Measurements from ENCODE around the gene PPP1R17. TPM values are rescaled to one million over a fixed set of nuclear protein-coding genes. Genes with fewer than 3 reads are reported as not detected.

Gene PPP1R17
- total and polyA plus RNA-seq, 2 donors (not counting 3 experiments of a cell fraction or from before 2014, with no cell fraction given) = not detected

- H2AFZ ChIP-seq (ENCODE audit: low read depth, low read length) = no peak overlapping the region
- H3K4me1 ChIP-seq (ENCODE audit: control insufficient read depth, extremely low read depth, insufficient read depth, low read length) = no peaks in the 10 kb centered on the region
- FAIRE-seq (no peak), DNase-seq (ENCODE audit: low read depth, low spot score) (no peak)
- H3K4me3 ChIP-seq (replicated peaks in 1 of 3; ENCODE audit: insufficient read depth in 1 of 3, low read depth in 1 of 3, low read length in 3 of 3) = no peak overlapping the region
- H3K27me3 ChIP-seq (ENCODE audit: control insufficient read depth in 2 of 2, insufficient read depth in 2 of 2, low read length in 2 of 2) = peaks cover 0 to 9% of the 10 kb centered on the region in 2 experiments
- TF ChIP-seq, protein P1, sequence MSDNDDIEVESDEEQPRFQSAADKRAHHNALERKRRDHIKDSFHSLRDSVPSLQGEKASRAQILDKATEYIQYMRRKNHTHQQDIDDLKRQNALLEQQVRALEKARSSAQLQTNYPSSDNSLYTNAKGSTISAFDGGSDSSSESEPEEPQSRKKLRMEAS (IDR thresholded peaks at IDR 0.05; ENCODE audit: insufficient read depth, insufficient read length) = no peak
- TF ChIP-seq EZH2 (IDR thresholded peaks at IDR 0.05; ENCODE audit: borderline replicate concordance, low read depth, low read length, severe bottlenecking) = no peak
- TF ChIP-seq GATA2 (IDR thresholded peaks at IDR 0.05; ENCODE audit: insufficient read depth, insufficient read length, low read depth, low read length) = no peak
- no peak for TF ChIP-seq POLR2A (IDR thresholded peaks at IDR 0.05; ENCODE audit: low read depth, low read length)
- TF ChIP-seq FOS (IDR thresholded peaks at IDR 0.05; ENCODE audit: borderline replicate concordance, insufficient read depth, low read length) = no peak
- no peak for TF ChIP-seq POLR2AphosphoS5 (IDR thresholded peaks at IDR 0.05; ENCODE audit: insufficient read depth, low read depth, low read length)
- TF ChIP-seq JUN (IDR thresholded peaks at IDR 0.05; ENCODE audit: borderline replicate concordance, insufficient read depth, insufficient read length, low read depth) = no peak
- TF ChIP-seq, protein P2, sequence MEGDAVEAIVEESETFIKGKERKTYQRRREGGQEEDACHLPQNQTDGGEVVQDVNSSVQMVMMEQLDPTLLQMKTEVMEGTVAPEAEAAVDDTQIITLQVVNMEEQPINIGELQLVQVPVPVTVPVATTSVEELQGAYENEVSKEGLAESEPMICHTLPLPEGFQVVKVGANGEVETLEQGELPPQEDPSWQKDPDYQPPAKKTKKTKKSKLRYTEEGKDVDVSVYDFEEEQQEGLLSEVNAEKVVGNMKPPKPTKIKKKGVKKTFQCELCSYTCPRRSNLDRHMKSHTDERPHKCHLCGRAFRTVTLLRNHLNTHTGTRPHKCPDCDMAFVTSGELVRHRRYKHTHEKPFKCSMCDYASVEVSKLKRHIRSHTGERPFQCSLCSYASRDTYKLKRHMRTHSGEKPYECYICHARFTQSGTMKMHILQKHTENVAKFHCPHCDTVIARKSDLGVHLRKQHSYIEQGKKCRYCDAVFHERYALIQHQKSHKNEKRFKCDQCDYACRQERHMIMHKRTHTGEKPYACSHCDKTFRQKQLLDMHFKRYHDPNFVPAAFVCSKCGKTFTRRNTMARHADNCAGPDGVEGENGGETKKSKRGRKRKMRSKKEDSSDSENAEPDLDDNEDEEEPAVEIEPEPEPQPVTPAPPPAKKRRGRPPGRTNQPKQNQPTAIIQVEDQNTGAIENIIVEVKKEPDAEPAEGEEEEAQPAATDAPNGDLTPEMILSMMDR (IDR thresholded peaks at IDR 0.05; ENCODE audit: extremely low read depth in 1 of 2, insufficient read depth in 1 of 2, low read depth in 1 of 2, low read length in 2 of 2) = no peak
- no peak for TF ChIP-seq MYC (IDR thresholded peaks at IDR 0.05; ENCODE audit: low read depth, low read length)
- H3K79me2 ChIP-seq (ENCODE audit: control insufficient read depth, insufficient read depth, low read length) = no peaks in the 10 kb centered on the region
- BruUV-seq (replicated peaks) = no TSS peak
- H3K36me3 ChIP-seq (ENCODE audit: control insufficient read depth in 2 of 2, extremely low read depth in 1 of 2, insufficient read depth in 2 of 2, low read length in 2 of 2) = no peaks in the 10 kb centered on the region
- dilution Hi-C loops (cut with MboI; ENCODE audit: extremely low pct_ligation_motif_present, low sequenced_read_pairs) = no loop called here
- no peaks in the 10 kb centered on the region for H4K20me1 ChIP-seq (replicated peaks; ENCODE audit: control insufficient read depth, extremely low read depth, insufficient read depth, low read length)
- intact Hi-C loops (cut with micrococcal nuclease) = no loop called here
- CTCF ChIA-PET = no interaction called here
- no peak overlapping the region for H3K27ac ChIP-seq (ENCODE audit: insufficient read depth, low read depth, low read length)
- POLR2A ChIA-PET = no interaction called here
- H3K9me1 ChIP-seq (replicated peaks; ENCODE audit: control insufficient read depth, extremely low read depth, insufficient read depth, low read length) = no peaks in the 10 kb centered on the region
- H3K4me2 ChIP-seq (ENCODE audit: insufficient read depth, low read length) = no peak overlapping the region
- no peaks in the 10 kb centered on the region for H3K9me3 ChIP-seq (replicated peaks; ENCODE audit: control insufficient read depth, insufficient read depth, low read length)
- no peak overlapping the region for H3K9ac ChIP-seq (replicated peaks; ENCODE audit: extremely low read depth, insufficient read depth, low read length)
Observed at GRCh38 chr7:31688996-31689395, 2.0 kb downstream of the PPP1R17 start.
